GM21367 (cell line): ENCODE measurements around the gene PARP2.

Experiments used
- ATAC-seq: cut with Tn5 transposase; IDR thresholded peaks from one replicate; pipeline ENCODE4 v1.9.1; 2021; ENCODE audit not compliant: unreplicated experiment

PARP2 gene

GRCh38 chr14:20397511-20397910 is 54.1 kb downstream of the PARP2 start:
- no peak for ATAC-seq

- ATAC-seq = no peak
Observed at GRCh38 chr14:20400589-20400964, 57.1 kb downstream of the PARP2 start.

- no peak for ATAC-seq
Observed at GRCh38 chr14:20400965-20401593, 57.6 kb downstream of the PARP2 start.

- no peak for ATAC-seq
Observed at GRCh38 chr14:20403521-20403920, 60.1 kb downstream of the PARP2 start.
